HG03575 (cell line): Measurements from ENCODE around the gene ZBTB1.
"Not testable (repeated sequence)": the region's sequence is repeated elsewhere in the genome, so short reads cannot be mapped to it uniquely, and the experiment has no call there.

ENCODE experiments used
- ATAC-seq: cut with Tn5 transposase; IDR thresholded peaks from one replicate; pipeline ENCODE4 v1.9.1; 2021; ENCODE audit not compliant: unreplicated experiment, insufficient number of reproducible peaks, low FRiP score; ENCODE audit errors: extremely low read depth

Gene ZBTB1

DNA sequence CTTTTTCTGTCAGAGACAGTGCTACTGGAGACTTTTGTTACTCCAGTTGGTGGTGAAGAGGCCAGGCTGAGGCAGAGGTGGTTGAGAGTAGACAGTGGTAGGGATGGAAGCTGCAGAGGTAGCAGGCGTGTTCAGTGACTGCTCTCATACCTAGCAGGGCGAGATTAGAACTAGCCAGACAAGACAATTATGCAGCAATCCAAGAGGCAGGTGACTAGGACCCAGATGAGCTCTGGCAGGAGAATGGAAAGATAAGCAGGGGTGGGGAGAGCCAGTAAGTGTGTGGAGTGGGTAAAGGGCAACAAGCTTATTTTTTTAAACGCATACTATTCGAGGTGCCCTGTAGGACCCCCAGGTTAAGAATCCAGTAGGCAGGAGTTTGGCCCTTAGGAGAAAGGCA is 50.0 kb downstream of the ZBTB1 start:
- ATAC-seq, result no peak

DNA sequence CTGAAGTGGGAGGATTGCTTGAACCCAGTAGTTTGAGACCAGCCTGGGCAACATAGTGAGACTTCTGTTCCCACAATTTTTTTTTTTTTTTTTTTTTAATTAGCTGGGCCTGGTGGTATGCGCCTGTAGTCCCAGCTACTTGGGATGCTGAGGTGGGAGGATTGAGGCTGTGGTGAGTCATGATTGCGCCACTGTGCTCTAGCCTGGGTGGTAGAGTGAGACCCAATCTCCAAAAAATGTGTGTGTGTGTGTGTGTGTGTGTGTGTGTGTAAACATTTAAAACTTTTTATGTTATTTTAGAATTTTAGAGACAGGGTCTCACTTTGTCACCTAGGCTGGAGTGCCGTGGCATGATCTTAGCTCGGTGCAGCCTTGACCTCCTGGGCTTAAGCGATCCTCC is 52.0 kb downstream of the ZBTB1 start:
- no peak for ATAC-seq

- not testable (repeated sequence) for ATAC-seq
Observed at GRCh38 chr14:64558216-64558615, 53.6 kb downstream of the ZBTB1 start.

DNA sequence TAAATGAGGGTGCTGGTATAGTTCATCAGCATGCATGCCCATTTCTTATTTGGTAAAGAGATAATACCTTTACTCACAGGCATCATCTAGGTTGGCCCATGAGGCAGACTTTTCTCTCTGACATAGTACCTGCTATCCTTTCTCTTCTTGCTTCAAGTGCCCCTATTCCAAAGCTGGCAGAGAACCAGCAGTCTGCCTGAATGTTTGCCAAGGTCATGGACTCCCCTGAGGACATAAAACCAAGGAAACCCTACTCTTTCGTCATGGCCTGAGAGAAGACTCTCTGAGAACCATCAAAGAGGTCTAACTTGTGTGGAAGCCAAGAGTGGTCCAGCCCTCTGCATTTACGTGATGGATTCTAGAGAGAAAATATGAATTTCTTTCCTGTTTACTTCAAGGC is 57.1 kb downstream of the ZBTB1 start:
- no peak for ATAC-seq

DNA sequence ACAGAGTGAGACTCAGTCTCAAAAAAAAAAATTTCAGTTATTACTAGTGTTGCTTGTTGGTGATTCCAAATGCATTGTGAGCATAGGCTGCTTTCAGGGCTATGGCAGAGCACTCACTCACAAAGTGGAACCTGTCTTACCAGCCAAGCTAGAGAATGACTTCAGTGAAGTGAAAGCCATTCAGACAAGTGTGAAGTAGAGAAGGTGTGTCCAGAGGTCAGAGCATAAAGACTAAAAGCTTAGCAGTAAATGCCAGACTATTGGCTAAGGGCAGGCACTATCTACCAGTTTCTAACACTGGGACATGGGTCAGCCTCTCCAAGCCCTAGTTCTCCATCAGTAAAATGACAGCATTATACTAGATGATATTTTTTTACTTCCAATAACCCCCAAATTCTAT is 57.9 kb downstream of the ZBTB1 start:
- no peak for ATAC-seq

- ATAC-seq, result no peak
Observed at GRCh38 chr14:64563696-64564095, 59.1 kb downstream of the ZBTB1 start.

DNA sequence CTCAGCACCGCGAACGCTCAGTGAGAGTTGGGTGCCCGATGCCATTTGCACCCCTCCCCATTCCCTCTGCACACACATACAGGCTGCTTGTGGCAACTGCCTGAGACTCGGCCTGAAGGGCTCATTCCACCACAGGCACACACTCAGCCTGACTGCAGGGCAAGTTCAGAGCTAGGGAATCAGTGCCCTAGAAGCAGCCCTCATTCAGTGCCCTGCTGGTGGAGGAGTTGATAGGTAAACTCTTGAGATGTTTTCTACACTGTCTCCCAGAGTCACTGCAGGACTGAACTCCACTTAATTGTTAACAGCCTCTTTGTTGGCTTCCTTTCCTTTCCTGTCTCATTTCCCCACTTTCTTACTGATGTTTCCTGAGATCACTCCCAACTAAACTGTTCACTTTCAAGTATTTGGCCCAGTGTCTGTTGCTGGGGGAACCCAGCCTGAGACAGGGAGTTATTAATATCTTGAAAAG is 62.1 kb downstream of the ZBTB1 start:
- ATAC-seq, result no peak

- no peak for ATAC-seq
Observed at GRCh38 chr14:64569138-64569631, 64.6 kb downstream of the ZBTB1 start.

- not testable (repeated sequence) for ATAC-seq
Observed at GRCh38 chr14:64569646-64570045, 65.1 kb downstream of the ZBTB1 start.

DNA sequence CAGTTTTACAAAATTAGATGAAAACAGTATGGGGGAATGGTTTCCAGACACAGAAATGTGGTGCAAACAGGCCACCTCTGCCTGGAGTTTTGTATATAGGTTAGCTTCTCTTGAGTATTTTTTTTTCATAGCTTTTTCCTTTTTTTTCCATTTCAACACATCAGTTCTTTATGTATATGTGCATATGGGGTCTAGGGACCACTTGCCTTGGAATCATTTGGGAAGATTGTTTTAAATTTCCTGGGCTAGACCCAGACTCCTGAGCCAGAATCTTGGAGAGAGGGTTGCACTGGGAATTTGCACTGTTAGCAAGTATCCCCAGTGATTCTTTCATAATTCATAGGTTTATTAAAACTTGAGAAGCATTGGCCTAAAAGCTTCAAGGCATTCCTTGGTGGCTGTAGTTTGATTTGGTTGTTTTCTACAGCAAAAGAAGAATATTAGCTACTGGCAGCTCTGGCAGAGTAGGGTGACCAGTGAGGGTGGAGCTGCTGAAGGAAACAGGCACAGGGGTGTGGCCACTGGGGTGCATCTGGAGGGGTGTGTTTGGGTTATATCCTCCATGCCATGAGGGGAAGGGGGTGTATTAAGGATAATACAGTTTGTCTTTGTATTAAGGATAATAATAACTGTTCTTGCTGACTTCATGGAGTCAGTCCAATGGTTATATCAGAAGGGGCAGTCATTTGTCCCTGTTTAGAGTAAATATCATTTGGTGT is 68.0 kb downstream of the ZBTB1 start:
- no peak for ATAC-seq

- ATAC-seq, result no peak
Observed at GRCh38 chr14:64573109-64573508, 68.5 kb downstream of the ZBTB1 start.
